ENCODE data around the gene SLC6A17. TPM values are rescaled to one million over a fixed set of nuclear protein-coding genes. Genes with fewer than 3 reads are reported as not detected.

The SLC6A17 gene
- total and polyA plus RNA-seq, 12 donors = 0.04 to 6.9 (median 1.4) TPM; not detected in 1

DNA sequence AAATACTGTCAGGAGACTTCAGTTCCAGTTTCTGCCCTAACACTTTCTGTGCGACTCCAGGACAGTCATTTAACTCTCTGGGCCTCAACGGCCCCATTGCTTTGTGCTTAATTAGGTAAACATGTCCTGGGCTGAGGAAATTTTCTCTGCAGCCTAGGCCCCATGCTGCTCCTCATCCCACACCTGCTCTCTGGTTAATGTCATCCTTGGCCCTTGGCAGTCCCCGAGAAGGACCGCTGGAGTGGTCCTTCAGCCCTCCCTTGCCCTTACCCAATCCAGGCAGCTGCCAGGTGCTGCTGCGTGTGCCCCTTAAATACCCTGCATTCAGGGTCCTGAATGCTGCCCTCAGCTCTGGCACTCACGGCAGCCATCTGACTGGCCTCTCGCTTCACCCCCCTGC lies 19.3 kb upstream of the SLC6A17 start:
- intact Hi-C loops (cut with DNase I) = no loop called here
- H3K9me3 ChIP-seq (replicated peaks in 1 of 3) = no peaks in the 10 kb centered on the region
- H3K36me3 ChIP-seq (replicated peaks in 1 of 2) = no peaks in the 10 kb centered on the region
- peaks cover 10% of the 10 kb centered on the region for H3K27me3 ChIP-seq
- H3K27ac ChIP-seq = no peak overlapping the region
- no peak overlapping the region for H3K4me3 ChIP-seq
- WGBS, 4 donors = 71 to 79% (median 74%) methylated on average over 2 to 7 of the region's 7 CpGs
- H3K4me1 ChIP-seq (replicated peaks in 1 of 2) = no peaks in the 10 kb centered on the region
- no peak for TF ChIP-seq POLR2A (IDR thresholded peaks at IDR 0.05)
- TF ChIP-seq, protein P1, sequence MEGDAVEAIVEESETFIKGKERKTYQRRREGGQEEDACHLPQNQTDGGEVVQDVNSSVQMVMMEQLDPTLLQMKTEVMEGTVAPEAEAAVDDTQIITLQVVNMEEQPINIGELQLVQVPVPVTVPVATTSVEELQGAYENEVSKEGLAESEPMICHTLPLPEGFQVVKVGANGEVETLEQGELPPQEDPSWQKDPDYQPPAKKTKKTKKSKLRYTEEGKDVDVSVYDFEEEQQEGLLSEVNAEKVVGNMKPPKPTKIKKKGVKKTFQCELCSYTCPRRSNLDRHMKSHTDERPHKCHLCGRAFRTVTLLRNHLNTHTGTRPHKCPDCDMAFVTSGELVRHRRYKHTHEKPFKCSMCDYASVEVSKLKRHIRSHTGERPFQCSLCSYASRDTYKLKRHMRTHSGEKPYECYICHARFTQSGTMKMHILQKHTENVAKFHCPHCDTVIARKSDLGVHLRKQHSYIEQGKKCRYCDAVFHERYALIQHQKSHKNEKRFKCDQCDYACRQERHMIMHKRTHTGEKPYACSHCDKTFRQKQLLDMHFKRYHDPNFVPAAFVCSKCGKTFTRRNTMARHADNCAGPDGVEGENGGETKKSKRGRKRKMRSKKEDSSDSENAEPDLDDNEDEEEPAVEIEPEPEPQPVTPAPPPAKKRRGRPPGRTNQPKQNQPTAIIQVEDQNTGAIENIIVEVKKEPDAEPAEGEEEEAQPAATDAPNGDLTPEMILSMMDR (IDR thresholded peaks at IDR 0.05) = no peak
- no peak for DNase-seq

DNA sequence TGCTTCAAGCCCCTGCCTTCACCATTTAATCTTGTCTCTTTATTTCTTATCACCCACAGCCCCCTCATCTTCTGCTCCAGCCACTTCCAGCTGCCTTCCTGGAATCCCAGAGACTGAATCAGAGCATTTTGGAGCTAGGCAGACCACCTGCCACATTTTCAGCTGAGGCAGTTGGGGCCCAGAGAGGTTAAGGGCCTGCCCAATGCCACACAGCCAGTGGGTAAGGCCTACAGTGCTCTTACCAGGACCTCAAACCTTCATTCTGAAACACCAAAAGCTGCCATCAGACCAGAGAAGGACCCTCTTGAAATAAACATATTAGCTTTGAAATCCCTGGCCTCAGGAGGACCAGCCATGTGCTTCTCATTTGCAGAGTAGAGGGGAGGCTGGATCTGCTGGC lies 17.6 kb upstream of the SLC6A17 start:
- intact Hi-C loops (cut with DNase I) = no loop called here
- Histone ChIP-seq H3K4me1 (replicated peaks in 1 of 2) (no peaks in the 10 kb centered on the region), H3K9me3 (replicated peaks in 1 of 3) (no peaks in the 10 kb centered on the region), H3K36me3 (replicated peaks in 1 of 2) (no peaks in the 10 kb centered on the region), H3K27me3 (peaks cover 10% of the 10 kb centered on the region), H3K4me3 (no peak overlapping the region), H3K27ac (no peak overlapping the region)
- TF ChIP-seq, protein P1 (IDR thresholded peaks at IDR 0.05) = no peak
- TF ChIP-seq POLR2A (IDR thresholded peaks at IDR 0.05) = no peak
- DNase-seq = no peak

DNA sequence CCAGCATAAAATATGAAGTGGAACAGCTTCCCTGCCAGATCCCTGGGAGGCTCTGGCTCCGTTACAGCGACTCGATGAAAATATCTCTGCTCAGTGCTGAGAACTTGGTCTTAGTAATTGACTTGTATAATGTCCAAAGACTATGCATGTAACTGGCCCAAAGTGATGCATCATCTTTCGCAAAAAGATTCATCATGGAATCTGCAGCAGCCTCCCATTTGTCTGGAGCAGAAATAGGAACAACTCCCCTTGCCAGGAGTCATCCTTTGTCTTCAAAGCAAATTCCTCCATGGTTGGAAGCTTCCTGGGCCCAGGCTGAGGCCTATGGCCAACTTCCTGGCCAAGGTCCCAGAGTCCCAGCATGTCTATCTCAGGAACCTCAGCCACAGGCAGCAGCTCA lies 16.9 kb upstream of the SLC6A17 start:
- WGBS, 4 donors = 75 to 91% (median 82%) methylated on average over 1 to 4 of the region's 4 CpGs
- Histone ChIP-seq H3K4me3 (no peak overlapping the region), H3K4me1 (replicated peaks in 1 of 2) (no peaks in the 10 kb centered on the region), H3K27me3 (peaks cover 10% of the 10 kb centered on the region), H3K9me3 (replicated peaks in 1 of 3) (no peaks in the 10 kb centered on the region), H3K36me3 (replicated peaks in 1 of 2) (no peaks in the 10 kb centered on the region), H3K27ac (no peak overlapping the region)
- TF ChIP-seq, protein P1 (IDR thresholded peaks at IDR 0.05) = no peak
- no peak for TF ChIP-seq POLR2A (IDR thresholded peaks at IDR 0.05)
- intact Hi-C loops (cut with DNase I) = no loop called here
- DNase-seq = no peak

DNA sequence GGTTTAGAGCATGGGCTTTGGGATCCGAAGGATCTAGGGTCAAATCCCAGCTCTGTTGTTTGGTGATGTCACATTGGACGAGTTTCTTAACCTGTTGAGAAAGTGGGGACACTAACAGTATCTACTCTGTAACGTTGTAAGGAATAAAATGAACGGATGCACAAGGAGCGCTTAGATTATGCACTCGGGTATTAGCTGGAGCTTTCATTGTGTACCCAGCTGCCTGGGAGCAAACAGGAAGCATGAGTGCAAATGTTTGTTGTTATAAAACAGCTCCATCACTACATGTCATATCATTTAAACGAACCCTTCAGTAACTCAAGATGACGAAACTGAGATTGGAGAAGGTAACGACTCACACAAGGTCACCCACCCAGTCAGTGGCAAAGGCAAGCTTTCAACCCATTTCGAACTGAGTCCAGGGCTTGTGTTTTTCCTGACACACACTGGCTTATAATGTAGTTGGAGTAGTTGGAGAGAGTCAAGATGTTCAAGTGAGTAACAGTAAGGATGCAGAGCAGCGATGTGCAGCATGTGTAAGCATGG lies 16.2 kb upstream of the SLC6A17 start:
- H3K4me1 ChIP-seq (replicated peaks in 1 of 2) = no peaks in the 10 kb centered on the region
- H3K27ac ChIP-seq = no peak overlapping the region
- WGBS, 4 donors = 59 to 71% (median 64%) methylated on average over 11 of the region's 11 CpGs
- H3K27me3 ChIP-seq = peaks cover 10% of the 10 kb centered on the region
- DNase-seq = no peak
- H3K36me3 ChIP-seq (replicated peaks in 1 of 2) = no peaks in the 10 kb centered on the region
- TF ChIP-seq POLR2A (IDR thresholded peaks at IDR 0.05) = no peak
- TF ChIP-seq, protein P1 (IDR thresholded peaks at IDR 0.05) = no peak
- H3K4me3 ChIP-seq = no peak overlapping the region
- H3K9me3 ChIP-seq (replicated peaks in 1 of 3) = no peaks in the 10 kb centered on the region
- intact Hi-C loops (cut with DNase I) = no loop called here

Measured in adrenal gland (tissue), 12 donors.